SK-N-SH treated with all-trans-retinoic acid at 6 μM for 48 hours (cell line): ENCODE measurements around the gene CLCN1.

Experiments
- ATAC-seq: fragments of 200-7000 bp; cut with Tn5 transposase; 3 replicates; pipeline ENCODE4 v1.9.1; 2020; ENCODE audit warnings: mild to moderate bottlenecking, moderate library complexity
- ARNTL ChIP-seq: fragments of 450-650 bp; formaldehyde crosslinking; IDR thresholded peaks from 2 replicates; pipeline ENCODE4 v1.5.0; 2020; ENCODE audit warnings: low read depth, mild to moderate bottlenecking, moderate library complexity, borderline replicate concordance
- BACH2 ChIP-seq: fragments of 250-450 bp; sonication (Bioruptor Pico); IDR thresholded peaks from 2 replicates; pipeline ENCODE4 v1.9.0; 2021; ENCODE audit warnings: mild to moderate bottlenecking, borderline replicate concordance
- CSDC2 ChIP-seq: fragments of 250-450 bp; sonication (Bioruptor Pico); IDR thresholded peaks from 2 replicates; pipeline ENCODE4 v1.5.0; 2020; ENCODE audit warnings: mild to moderate bottlenecking, moderate library complexity
- ESRRG ChIP-seq: fragments of 250-450 bp; sonication (Bioruptor Pico); IDR thresholded peaks from 2 replicates; pipeline ENCODE4 v1.6.1; 2021; ENCODE audit warnings: mild to moderate bottlenecking
- GLIS3 ChIP-seq: fragments of 250-450 bp; sonication (Bioruptor Pico); IDR thresholded peaks from 2 replicates; pipeline ENCODE4 v1.5.0; 2020; ENCODE audit warnings: mild to moderate bottlenecking, moderate library complexity
- ISL1 ChIP-seq: fragments of 250-450 bp; sonication (Bioruptor Pico); IDR thresholded peaks from 2 replicates; pipeline ENCODE4 v2.1.2; 2022; ENCODE audit warnings: mild to moderate bottlenecking, moderate library complexity
- OSR1 ChIP-seq: fragments of 250-450 bp; sonication (Bioruptor Pico); IDR thresholded peaks from 2 replicates; pipeline ENCODE4 v1.8.0; 2022; ENCODE audit warnings: moderate library complexity, mild to moderate bottlenecking, inconsistent platforms
- PPARA ChIP-seq: fragments of 250-450 bp; sonication (Bioruptor Pico); IDR thresholded peaks from 2 replicates; pipeline ENCODE4 v1.5.0; 2020; ENCODE audit warnings: mild to moderate bottlenecking, borderline replicate concordance
- RARB ChIP-seq: fragments of 250-450 bp; sonication (Bioruptor Pico); IDR thresholded peaks from 2 replicates; pipeline ENCODE4 v1.8.0; 2021; ENCODE audit warnings: mild to moderate bottlenecking, moderate library complexity
- SNAI2 ChIP-seq: fragments of 250-450 bp; sonication (Bioruptor Pico); IDR thresholded peaks from 2 replicates; pipeline ENCODE4 v1.5.0; 2020; ENCODE audit warnings: mild to moderate bottlenecking, moderate library complexity
- TCF4 ChIP-seq: fragments of 250-450 bp; sonication (Bioruptor Pico); IDR thresholded peaks from 2 replicates; pipeline ENCODE4 v1.8.0; 2021; ENCODE audit warnings: mild to moderate bottlenecking, moderate library complexity, borderline replicate concordance
- TOX ChIP-seq: fragments of 250-450 bp; sonication (Bioruptor Pico); IDR thresholded peaks from 2 replicates; pipeline ENCODE4 v1.8.0; 2021; ENCODE audit warnings: mild to moderate bottlenecking, moderate library complexity, borderline replicate concordance
- ZC3H10 ChIP-seq: fragments of 250-450 bp; sonication (Bioruptor Pico); IDR thresholded peaks from 2 replicates; pipeline ENCODE4 v1.5.1; 2021; ENCODE audit warnings: mild to moderate bottlenecking, moderate library complexity
- ZFP3 ChIP-seq: fragments of 250-450 bp; sonication (Bioruptor Pico); IDR thresholded peaks from 2 replicates; pipeline ENCODE4 v1.5.0; 2020; ENCODE audit warnings: mild to moderate bottlenecking, moderate library complexity
- ZFP30 ChIP-seq: fragments of 450-650 bp; formaldehyde crosslinking; IDR thresholded peaks from 2 replicates; pipeline ENCODE4 v1.5.0; 2022; ENCODE audit warnings: mild to moderate bottlenecking, moderate library complexity
- ZNF565 ChIP-seq: fragments of 450-650 bp; formaldehyde crosslinking; conservative IDR thresholded peaks from 2 replicates; pipeline ENCODE4 v1.5.0; 2020; ENCODE audit warnings: low read depth, mild to moderate bottlenecking, moderate library complexity
- ZNF70 ChIP-seq: fragments of 450-650 bp; formaldehyde crosslinking; IDR thresholded peaks from 2 replicates; pipeline ENCODE4 v1.5.0; 2020; ENCODE audit warnings: mild to moderate bottlenecking, moderate library complexity
- ZNF8 ChIP-seq: fragments of 450-650 bp; formaldehyde crosslinking; IDR thresholded peaks from 2 replicates; pipeline ENCODE4 v1.5.0; 2020; ENCODE audit warnings: mild to moderate bottlenecking, moderate library complexity
- TF ChIP-seq, protein P1 (sequence below): fragments of 250-450 bp; sonication (Bioruptor Pico); IDR thresholded peaks from 2 replicates; pipeline ENCODE4 v1.5.0; 2020; ENCODE audit warnings: mild to moderate bottlenecking, moderate library complexity
- TF ChIP-seq, protein P2 (sequence below): fragments of 250-450 bp; sonication (Bioruptor Pico); IDR thresholded peaks from 2 replicates; pipeline ENCODE4 v1.5.1; 2021; ENCODE audit warnings: mild to moderate bottlenecking, moderate library complexity
- TF ChIP-seq, protein P3 (sequence below): fragments of 250-450 bp; sonication (Bioruptor Pico); IDR thresholded peaks from 2 replicates; pipeline ENCODE4 v1.5.1; 2020; ENCODE audit warnings: low read depth, mild to moderate bottlenecking, moderate library complexity

Gene CLCN1

DNA sequence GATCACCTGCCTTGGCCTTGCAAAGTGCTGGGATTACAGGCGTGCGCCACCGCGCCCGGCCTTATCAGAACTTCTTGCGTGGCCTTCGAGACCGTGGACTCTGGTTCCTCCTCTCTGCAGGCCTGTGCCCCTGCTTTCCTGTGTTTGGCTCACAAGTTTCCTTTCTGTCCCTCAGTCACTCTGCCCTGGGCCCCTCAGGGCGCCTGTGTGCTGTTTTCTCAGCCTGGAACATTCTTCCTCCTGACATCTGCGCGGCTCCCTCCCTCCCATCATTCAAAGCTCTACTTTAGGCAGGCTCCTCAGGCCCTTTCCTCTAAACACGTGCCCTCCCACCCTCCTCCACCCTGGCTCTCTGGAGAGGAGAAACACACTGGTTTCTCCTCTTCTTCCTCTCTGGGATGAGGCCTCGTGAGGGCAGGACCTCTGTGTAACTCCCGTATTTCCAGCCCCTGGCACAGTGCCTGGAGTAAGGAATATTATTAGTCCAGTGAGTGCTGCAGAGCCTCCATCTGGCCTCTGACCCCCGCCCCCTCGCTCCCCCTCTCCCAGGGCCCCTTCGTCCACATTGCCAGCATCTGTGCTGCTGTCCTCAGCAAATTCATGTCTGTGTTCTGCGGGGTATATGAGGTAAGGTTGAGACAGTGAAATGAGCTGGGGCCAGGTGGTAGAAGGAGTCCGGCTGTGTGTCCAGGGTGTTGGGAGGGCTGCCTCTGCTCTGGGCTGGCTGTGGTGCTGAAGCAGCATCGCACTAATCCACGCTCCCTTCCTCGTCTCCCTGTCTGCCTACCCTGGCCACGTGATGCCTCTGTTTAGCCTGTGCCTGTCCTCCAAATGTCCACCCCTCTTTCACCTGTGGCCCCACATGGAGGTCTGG is 7.1 kb downstream of the CLCN1 start:
- TF ChIP-seq ZNF565, result no peak
- TF ChIP-seq ARNTL (CRISPR knock-in tag), result no peak
- no peak for TF ChIP-seq RARB (CRISPR knock-in tag)
- TF ChIP-seq ZNF70 (CRISPR knock-in tag), result no peak
- no peak for TF ChIP-seq ESRRG (CRISPR knock-in tag)
- no peak for TF ChIP-seq OSR1
- no peak for TF ChIP-seq ZC3H10 (CRISPR knock-in tag)
- TF ChIP-seq PPARA (CRISPR knock-in tag), result no peak
- TF ChIP-seq, protein P1, sequence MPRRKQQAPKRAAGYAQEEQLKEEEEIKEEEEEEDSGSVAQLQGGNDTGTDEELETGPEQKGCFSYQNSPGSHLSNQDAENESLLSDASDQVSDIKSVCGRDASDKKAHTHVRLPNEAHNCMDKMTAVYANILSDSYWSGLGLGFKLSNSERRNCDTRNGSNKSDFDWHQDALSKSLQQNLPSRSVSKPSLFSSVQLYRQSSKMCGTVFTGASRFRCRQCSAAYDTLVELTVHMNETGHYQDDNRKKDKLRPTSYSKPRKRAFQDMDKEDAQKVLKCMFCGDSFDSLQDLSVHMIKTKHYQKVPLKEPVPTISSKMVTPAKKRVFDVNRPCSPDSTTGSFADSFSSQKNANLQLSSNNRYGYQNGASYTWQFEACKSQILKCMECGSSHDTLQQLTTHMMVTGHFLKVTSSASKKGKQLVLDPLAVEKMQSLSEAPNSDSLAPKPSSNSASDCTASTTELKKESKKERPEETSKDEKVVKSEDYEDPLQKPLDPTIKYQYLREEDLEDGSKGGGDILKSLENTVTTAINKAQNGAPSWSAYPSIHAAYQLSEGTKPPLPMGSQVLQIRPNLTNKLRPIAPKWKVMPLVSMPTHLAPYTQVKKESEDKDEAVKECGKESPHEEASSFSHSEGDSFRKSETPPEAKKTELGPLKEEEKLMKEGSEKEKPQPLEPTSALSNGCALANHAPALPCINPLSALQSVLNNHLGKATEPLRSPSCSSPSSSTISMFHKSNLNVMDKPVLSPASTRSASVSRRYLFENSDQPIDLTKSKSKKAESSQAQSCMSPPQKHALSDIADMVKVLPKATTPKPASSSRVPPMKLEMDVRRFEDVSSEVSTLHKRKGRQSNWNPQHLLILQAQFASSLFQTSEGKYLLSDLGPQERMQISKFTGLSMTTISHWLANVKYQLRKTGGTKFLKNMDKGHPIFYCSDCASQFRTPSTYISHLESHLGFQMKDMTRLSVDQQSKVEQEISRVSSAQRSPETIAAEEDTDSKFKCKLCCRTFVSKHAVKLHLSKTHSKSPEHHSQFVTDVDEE (CRISPR knock-in tag), result no peak
- TF ChIP-seq BACH2, result no peak
- no peak for TF ChIP-seq ISL1 (CRISPR knock-in tag)
- TF ChIP-seq CSDC2 (CRISPR knock-in tag), result no peak
- TF ChIP-seq, protein P2, sequence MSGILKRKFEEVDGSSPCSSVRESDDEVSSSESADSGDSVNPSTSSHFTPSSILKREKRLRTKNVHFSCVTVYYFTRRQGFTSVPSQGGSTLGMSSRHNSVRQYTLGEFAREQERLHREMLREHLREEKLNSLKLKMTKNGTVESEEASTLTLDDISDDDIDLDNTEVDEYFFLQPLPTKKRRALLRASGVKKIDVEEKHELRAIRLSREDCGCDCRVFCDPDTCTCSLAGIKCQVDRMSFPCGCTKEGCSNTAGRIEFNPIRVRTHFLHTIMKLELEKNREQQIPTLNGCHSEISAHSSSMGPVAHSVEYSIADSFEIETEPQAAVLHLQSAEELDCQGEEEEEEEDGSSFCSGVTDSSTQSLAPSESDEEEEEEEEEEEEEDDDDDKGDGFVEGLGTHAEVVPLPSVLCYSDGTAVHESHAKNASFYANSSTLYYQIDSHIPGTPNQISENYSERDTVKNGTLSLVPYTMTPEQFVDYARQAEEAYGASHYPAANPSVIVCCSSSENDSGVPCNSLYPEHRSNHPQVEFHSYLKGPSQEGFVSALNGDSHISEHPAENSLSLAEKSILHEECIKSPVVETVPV, result no peak
- no peak for TF ChIP-seq GLIS3 (CRISPR knock-in tag)
- TF ChIP-seq ZFP3, result no peak
- TF ChIP-seq, all 23 proteins: peak for 0
- ATAC-seq, result no peak

DNA sequence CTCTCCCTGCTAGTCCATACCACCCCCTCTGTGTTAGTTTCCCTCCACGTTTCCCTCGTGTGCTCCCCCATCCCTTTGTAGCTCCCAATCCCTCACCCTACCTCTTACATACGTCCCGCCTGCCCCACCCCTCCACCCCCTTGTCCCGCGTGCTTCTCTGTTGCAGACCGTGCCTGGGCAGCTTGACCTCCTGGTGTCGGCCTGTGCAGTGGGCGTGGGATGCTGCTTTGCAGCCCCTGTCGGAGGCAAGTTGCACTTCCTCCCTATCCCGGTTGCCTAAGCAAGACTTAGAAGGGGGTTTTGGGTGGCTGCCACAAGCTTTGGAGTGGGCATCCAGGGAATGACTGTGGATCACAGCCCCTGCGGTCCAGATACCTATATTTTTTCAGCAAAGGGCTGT is 7.7 kb downstream of the CLCN1 start:
- ATAC-seq, result no peak
- TF ChIP-seq ARNTL (CRISPR knock-in tag), result no peak
- TF ChIP-seq, protein P2, result no peak
- no peak for TF ChIP-seq ZNF8 (CRISPR knock-in tag)
- TF ChIP-seq ZFP30 (CRISPR knock-in tag), result no peak
- no peak for TF ChIP-seq OSR1
- TF ChIP-seq ZNF70 (CRISPR knock-in tag), result no peak
- no peak for TF ChIP-seq TOX (CRISPR knock-in tag)
- TF ChIP-seq ZC3H10 (CRISPR knock-in tag), result no peak
- TF ChIP-seq, protein P1 (CRISPR knock-in tag), result no peak
- no peak for TF ChIP-seq RARB (CRISPR knock-in tag)
- TF ChIP-seq PPARA (CRISPR knock-in tag), result no peak
- TF ChIP-seq, protein P3, sequence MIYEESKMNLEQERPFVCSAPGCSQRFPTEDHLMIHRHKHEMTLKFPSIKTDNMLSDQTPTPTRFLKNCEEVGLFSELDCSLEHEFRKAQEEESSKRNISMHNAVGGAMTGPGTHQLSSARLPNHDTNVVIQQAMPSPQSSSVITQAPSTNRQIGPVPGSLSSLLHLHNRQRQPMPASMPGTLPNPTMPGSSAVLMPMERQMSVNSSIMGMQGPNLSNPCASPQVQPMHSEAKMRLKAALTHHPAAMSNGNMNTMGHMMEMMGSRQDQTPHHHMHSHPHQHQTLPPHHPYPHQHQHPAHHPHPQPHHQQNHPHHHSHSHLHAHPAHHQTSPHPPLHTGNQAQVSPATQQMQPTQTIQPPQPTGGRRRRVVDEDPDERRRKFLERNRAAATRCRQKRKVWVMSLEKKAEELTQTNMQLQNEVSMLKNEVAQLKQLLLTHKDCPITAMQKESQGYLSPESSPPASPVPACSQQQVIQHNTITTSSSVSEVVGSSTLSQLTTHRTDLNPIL (CRISPR knock-in tag), result no peak
- TF ChIP-seq CSDC2 (CRISPR knock-in tag), result no peak
- TF ChIP-seq, all 23 proteins: peak for 0

DNA sequence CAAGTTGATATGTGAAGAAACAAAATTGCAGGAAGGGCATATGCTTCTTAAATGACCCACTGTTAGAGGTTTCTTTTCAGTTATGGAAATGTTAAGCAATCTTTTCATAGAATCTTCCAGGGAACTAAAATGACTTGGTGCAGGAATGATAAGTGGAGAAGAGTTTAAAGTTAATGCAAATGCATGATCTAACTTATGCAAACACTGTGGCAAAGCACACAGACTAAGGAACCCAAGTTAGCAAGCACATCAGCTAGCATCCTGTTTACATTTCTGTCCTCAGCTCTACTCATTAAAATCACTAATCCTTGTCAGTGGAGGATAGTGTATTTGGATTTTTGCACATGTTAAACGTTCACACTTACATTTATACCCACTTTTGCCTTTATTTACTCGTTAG is 9.3 kb downstream of the CLCN1 start:
- no peak for ATAC-seq
- no peak for TF ChIP-seq ZC3H10 (CRISPR knock-in tag)
- no peak for TF ChIP-seq BACH2
- no peak for TF ChIP-seq TCF4 (CRISPR knock-in tag)
- TF ChIP-seq SNAI2 (CRISPR knock-in tag), result no peak
- no peak for TF ChIP-seq CSDC2 (CRISPR knock-in tag)
- TF ChIP-seq TOX (CRISPR knock-in tag), result no peak
- no peak for TF ChIP-seq ZFP3
- TF ChIP-seq OSR1, result no peak
- TF ChIP-seq ARNTL (CRISPR knock-in tag), result no peak
- no peak for TF ChIP-seq PPARA (CRISPR knock-in tag)
- TF ChIP-seq, protein P1 (CRISPR knock-in tag), result no peak
- no peak for TF ChIP-seq ISL1 (CRISPR knock-in tag)
- TF ChIP-seq, protein P3 (CRISPR knock-in tag), result no peak
- no peak for TF ChIP-seq ESRRG (CRISPR knock-in tag)
